Activated naive CD8-positive, alpha-beta T cell treated with anti-CD3 and anti-CD28 coated beads, Interleukin-2, amount 50 U/mL, for 24 hours (primary cell): ENCODE results near the gene TAF11L13.
"Not testable (repeated sequence)": the region's sequence is repeated elsewhere in the genome, so short reads cannot be mapped to it uniquely, and the experiment has no call there.

ENCODE experiments used
- ATAC-seq: fragments of 150-1000 bp; cut with Tn5 transposase; one replicate; pipeline ENCODE4 v1.10.0; 2021
- DNase-seq: peaks from one replicate; pipeline ENCODE4 v3.0.0; 2021
- H3K27ac Mint-ChIP-seq: one replicate; pipeline ENCODE4 v1.8.0; 2021; ENCODE audit warnings: mild to moderate bottlenecking, mixed read lengths
- H3K27me3 Mint-ChIP-seq: one replicate; pipeline ENCODE4 v1.8.0; 2021; ENCODE audit warnings: mixed read lengths
- H3K36me3 Mint-ChIP-seq: one replicate; pipeline ENCODE4 v1.8.0; 2021; ENCODE audit warnings: low read depth, mixed read lengths
- H3K4me1 Mint-ChIP-seq: one replicate; pipeline ENCODE4 v1.8.0; 2021; ENCODE audit warnings: mixed read lengths
- H3K4me3 Mint-ChIP-seq: one replicate; pipeline ENCODE4 v1.8.0; 2021; ENCODE audit warnings: mild to moderate bottlenecking, moderate library complexity, mixed read lengths
- H3K9me3 Mint-ChIP-seq: one replicate; pipeline ENCODE4 v1.8.0; 2021; ENCODE audit warnings: mixed read lengths

Gene TAF11L13

DNA sequence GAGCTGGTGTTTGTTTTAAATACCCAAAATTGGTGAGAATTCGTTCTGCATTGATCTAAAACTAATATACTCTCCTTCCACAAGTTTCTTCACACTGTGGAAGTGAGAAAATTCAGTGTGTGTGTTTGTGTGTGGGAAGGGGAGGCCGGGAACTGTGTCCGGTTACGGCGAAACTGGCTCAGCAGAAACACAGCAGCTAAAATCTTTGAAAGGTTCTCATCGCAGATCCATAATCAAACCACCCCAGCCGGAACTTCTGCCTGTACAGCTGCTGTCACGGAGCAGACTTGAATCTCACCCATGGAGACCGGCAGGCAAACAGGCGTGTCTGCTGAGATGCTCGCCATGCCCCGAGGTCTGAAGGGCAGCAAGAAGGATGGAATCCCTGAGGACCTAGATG lies at the start of gene TAF11L13:
Gene TAF11L13 (plus strand): TSS at position 301 of the 400 bp plus-strand sequence.
- not testable (repeated sequence) for H3K36me3 Mint-ChIP-seq, H3K4me1 Mint-ChIP-seq, ATAC-seq, H3K9me3 Mint-ChIP-seq, H3K4me3 Mint-ChIP-seq, DNase-seq, H3K27ac Mint-ChIP-seq, H3K27me3 Mint-ChIP-seq

DNA sequence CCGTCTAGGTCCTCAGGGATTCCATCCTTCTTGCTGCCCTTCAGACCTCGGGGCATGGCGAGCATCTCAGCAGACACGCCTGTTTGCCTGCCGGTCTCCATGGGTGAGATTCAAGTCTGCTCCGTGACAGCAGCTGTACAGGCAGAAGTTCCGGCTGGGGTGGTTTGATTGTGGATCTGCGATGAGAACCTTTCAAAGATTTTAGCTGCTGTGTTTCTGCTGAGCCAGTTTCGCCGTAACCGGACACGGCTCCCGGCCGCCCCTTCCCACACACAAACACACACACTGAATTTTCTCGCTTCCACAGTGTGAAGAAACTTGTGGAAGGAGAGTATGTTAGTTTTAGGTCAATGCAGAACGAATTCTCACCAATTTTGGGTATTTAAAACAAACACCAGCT lies 46.2 kb upstream of the TAF11L13 start, which contains the start of gene TAF11L7:
Gene TAF11L7 (minus strand): TSS at position 101 of the 400 bp plus-strand sequence.
- H3K4me1 Mint-ChIP-seq, H3K9me3 Mint-ChIP-seq, H3K27ac Mint-ChIP-seq, DNase-seq, H3K36me3 Mint-ChIP-seq, H3K27me3 Mint-ChIP-seq, ATAC-seq, H3K4me3 Mint-ChIP-seq: not testable (repeated sequence)

DNA sequence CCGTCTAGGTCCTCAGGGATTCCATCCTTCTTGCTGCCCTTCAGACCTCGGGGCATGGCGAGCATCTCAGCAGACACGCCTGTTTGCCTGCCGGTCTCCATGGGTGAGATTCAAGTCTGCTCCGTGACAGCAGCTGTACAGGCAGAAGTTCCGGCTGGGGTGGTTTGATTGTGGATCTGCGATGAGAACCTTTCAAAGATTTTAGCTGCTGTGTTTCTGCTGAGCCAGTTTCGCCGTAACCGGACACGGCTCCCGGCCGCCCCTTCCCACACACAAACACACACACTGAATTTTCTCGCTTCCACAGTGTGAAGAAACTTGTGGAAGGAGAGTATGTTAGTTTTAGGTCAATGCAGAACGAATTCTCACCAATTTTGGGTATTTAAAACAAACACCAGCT lies 41.0 kb upstream of the TAF11L13 start, which contains the start of gene TAF11L8:
Gene TAF11L8 (minus strand): TSS at position 101 of the 400 bp plus-strand sequence.
- not testable (repeated sequence) for H3K4me1 Mint-ChIP-seq, H3K4me3 Mint-ChIP-seq, H3K27me3 Mint-ChIP-seq, H3K27ac Mint-ChIP-seq, ATAC-seq, H3K36me3 Mint-ChIP-seq, DNase-seq, H3K9me3 Mint-ChIP-seq

DNA sequence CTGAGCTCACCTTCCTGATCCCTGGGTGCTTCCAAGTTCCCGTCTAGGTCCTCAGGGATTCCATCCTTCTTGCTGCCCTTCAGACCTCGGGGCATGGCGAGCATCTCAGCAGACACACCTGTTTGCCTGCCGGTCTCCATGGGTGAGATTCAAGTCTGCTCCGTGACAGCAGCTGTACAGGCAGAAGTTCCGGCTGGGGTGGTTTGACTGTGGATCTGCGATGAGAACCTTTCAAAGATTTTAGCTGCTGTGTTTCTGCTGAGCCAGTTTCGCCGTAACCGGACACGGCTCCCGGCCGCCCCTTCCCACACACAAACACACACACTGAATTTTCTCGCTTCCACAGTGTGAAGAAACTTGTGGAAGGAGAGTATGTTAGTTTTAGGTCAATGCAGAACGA lies 37.6 kb upstream of the TAF11L13 start, which contains the start of gene TAF11L9:
Gene TAF11L9 (minus strand): TSS at position 140 of the 400 bp plus-strand sequence.
- not testable (repeated sequence) for H3K36me3 Mint-ChIP-seq, H3K4me3 Mint-ChIP-seq, H3K27ac Mint-ChIP-seq, ATAC-seq, DNase-seq, H3K9me3 Mint-ChIP-seq, H3K27me3 Mint-ChIP-seq, H3K4me1 Mint-ChIP-seq

DNA sequence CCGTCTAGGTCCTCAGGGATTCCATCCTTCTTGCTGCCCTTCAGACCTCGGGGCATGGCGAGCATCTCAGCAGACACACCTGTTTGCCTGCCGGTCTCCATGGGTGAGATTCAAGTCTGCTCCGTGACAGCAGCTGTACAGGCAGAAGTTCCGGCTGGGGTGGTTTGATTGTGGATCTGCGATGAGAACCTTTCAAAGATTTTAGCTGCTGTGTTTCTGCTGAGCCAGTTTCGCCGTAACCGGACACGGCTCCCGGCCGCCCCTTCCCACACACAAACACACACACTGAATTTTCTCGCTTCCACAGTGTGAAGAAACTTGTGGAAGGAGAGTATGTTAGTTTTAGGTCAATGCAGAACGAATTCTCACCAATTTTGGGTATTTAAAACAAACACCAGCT lies 34.2 kb upstream of the TAF11L13 start, which contains the start of gene TAF11L10:
Gene TAF11L10 (minus strand): TSS at position 101 of the 400 bp plus-strand sequence.
- not testable (repeated sequence) for H3K4me1 Mint-ChIP-seq, ATAC-seq, DNase-seq, H3K9me3 Mint-ChIP-seq, H3K4me3 Mint-ChIP-seq, H3K27me3 Mint-ChIP-seq, H3K36me3 Mint-ChIP-seq, H3K27ac Mint-ChIP-seq

DNA sequence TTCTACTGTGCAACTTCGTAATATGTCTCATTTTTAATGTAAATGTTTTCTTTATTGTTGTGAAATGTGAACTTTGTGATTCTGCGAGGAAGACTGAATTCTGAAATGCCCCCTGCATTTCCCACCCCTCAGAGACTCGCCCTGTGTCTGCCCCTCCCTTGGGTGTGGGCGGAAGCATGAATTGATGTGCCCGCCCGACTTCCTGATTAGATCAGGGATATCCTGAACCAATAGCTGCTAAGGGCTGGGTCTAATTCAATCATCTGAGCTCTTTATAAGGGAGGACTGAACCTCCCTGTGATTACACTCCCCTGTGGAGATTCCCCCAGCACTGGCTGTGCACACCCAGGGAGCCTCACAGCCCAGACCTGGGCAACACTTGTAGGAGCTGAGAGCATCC lies 28.0 kb upstream of the TAF11L13 start, which contains the start of gene TAF11L11:
Gene TAF11L11 (plus strand): TSS at position 304 of the 400 bp plus-strand sequence.
- not testable (repeated sequence) for ATAC-seq, H3K4me1 Mint-ChIP-seq, H3K4me3 Mint-ChIP-seq, H3K27ac Mint-ChIP-seq, H3K36me3 Mint-ChIP-seq, H3K27me3 Mint-ChIP-seq, DNase-seq, H3K9me3 Mint-ChIP-seq

DNA sequence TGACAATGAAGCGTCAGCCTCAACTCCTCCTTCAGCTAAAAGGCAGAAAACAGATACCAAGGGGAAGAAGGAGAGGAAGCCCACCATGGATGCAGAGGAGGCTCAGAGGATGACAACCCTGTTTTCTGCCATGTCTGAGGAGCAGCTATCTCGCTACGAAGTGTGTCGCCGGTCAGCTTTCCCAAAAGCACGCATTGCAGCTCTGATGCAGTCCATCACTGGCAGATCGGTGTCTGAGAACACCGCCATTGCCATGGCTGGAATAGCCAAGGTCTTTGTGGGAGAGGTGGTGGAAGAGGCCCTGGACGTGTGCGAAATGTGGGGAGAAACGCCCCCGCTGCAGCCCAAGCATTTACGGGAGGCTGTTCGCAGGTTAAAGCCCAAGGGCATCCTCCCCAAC lies 26.9 kb upstream of the TAF11L13 start:
- Mint-ChIP-seq H3K4me3 (no peak overlapping the region), H3K9me3 (no peaks in the 10 kb centered on the region), H3K27me3 (no peaks in the 10 kb centered on the region), H3K4me1 (no peaks in the 10 kb centered on the region), H3K36me3 (no peaks in the 10 kb centered on the region), H3K27ac (no peak overlapping the region)
- no peak for ATAC-seq
- no peak for DNase-seq

DNA sequence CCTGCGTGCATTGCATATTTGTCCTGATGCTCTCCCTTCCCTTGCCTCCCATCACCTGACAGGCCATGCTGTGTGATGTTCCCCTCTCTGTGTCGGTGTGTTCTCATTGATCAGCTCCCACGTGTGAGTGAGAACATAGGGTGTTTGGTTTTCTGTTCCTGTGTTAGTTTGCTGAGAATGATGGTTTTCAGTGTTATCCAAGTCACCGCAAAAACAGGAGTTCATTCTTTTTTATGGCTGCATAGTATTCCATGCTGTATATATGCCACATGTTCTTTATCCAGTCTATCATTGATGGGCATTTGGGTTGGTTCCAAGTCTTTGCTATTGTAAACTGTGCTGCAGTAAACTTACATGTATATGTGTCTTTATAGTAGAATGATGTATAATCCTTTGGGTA lies 24.4 kb upstream of the TAF11L13 start:
- H3K27ac Mint-ChIP-seq, H3K4me3 Mint-ChIP-seq, ATAC-seq, H3K9me3 Mint-ChIP-seq, DNase-seq, H3K36me3 Mint-ChIP-seq, H3K27me3 Mint-ChIP-seq, H3K4me1 Mint-ChIP-seq: not testable (repeated sequence)

DNA sequence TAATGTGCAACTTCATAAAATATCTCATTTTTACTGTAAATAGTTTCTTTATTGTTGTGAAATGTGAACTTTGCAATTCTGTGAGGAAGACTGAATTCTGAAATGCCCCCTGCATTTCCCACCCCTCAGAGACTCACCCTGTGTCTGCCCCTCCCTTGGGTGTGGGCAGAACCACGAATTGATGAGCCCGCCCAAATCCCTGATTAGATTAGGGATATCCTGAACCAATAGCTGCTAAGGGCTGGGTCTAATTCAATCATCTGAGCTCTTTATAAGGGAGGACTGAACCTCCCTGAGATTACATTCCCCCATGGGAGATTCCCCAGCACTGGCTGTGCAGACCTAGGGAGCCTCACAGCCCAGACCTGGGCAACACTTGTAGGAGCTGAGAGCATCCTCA lies 21.8 kb upstream of the TAF11L13 start, which contains the start of gene TAF11L12:
Gene TAF11L12 (plus strand): TSS at position 301 of the 400 bp plus-strand sequence.
- not testable (repeated sequence) for H3K27me3 Mint-ChIP-seq, H3K27ac Mint-ChIP-seq, H3K4me3 Mint-ChIP-seq, H3K4me1 Mint-ChIP-seq, H3K9me3 Mint-ChIP-seq, DNase-seq, ATAC-seq, H3K36me3 Mint-ChIP-seq

DNA sequence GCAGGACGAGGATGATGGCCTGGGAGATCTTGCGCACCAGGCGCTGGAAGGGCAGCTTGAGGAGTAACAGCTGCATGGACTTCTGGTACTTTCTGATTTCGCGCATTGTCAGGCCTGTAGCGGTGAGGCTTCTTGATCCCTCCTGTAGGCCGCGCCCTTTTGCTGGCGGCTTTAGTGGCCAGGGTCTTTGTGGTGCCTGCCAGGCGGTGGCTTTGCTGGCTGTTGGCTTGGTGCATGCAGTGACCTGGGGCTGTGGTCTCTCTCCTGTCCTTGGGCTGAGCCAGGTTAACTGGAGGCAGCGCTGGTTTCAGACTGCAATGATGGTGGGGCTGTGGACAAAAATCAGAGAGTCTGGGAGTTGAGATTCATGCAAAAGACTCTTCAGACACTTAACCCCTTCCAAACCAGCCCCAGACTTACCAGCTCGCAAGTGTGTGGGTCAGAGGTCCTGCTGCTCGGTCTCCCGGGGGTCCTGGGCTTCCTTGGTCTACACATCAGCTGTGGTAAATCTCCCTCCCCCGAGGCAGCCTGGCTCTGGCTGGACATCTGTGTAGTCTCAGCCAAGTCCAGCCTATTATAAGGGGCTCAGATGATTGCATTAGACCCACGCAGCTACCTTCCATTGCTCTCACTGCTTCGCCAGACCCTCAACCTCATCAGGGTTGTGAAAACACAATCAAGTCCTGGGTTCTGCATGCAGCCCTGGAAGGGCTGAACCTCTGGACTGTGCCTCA lies 16.8 kb upstream of the TAF11L13 start:
- Mint-ChIP-seq H3K4me1 (no peaks in the 10 kb centered on the region), H3K4me3 (no peak overlapping the region), H3K27me3 (no peaks in the 10 kb centered on the region), H3K9me3 (no peaks in the 10 kb centered on the region), H3K36me3 (no peaks in the 10 kb centered on the region), H3K27ac (no peak overlapping the region)
- no peak for DNase-seq
- ATAC-seq, result no peak

DNA sequence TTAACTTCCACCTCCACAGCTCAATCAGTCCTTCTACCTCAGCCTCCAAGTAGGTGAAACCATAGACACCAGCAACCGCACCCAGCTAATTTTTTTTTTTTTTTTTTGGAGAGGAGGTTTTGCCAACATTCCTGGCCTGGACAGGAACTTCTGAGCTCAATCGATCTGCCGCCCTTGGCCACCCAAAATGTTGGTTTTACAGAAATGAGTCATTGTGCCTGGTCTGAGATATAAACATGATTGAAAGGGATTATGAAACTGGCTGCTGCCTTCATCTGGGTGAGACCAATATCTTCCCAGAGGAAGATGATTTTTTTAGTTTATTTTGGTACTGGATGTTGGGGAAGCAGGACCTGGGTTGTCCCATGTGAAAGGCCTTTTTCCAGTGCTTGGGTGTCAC lies 12.5 kb upstream of the TAF11L13 start:
- no peak overlapping the region for H3K27ac Mint-ChIP-seq
- H3K9me3 Mint-ChIP-seq, result peaks cover 4% of the 10 kb centered on the region
- DNase-seq (no peak), ATAC-seq (no peak)
- H3K27me3 Mint-ChIP-seq, result no peaks in the 10 kb centered on the region
- H3K4me1 Mint-ChIP-seq, result no peaks in the 10 kb centered on the region
- no peaks in the 10 kb centered on the region for H3K36me3 Mint-ChIP-seq
- no peak overlapping the region for H3K4me3 Mint-ChIP-seq

DNA sequence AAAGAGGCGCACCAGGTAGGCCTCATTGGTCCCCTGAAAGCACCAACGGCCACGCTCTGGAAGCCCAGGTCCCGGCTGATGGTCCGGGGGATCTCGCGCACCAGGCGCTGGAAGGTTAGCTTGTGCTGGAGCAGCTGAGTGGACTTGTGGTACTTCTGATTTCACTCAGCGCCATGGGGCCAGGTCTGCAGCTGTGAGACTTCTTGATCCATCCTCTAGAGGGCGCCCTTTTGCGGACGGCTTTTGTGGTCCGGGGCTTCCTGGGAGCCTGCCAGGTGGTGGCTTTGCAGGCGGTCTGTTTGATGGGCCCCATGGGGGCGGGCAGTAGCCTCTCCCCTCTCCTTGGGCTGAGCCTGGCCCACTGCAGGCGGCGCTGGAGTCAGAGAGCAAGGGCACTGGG lies 11.3 kb upstream of the TAF11L13 start:
- Mint-ChIP-seq H3K4me1 (no peaks in the 10 kb centered on the region), H3K36me3 (no peaks in the 10 kb centered on the region), H3K9me3 (peaks cover 4% of the 10 kb centered on the region), H3K27me3 (no peaks in the 10 kb centered on the region), H3K4me3 (no peak overlapping the region), H3K27ac (no peak overlapping the region)
- DNase-seq (no peak), ATAC-seq (no peak)

DNA sequence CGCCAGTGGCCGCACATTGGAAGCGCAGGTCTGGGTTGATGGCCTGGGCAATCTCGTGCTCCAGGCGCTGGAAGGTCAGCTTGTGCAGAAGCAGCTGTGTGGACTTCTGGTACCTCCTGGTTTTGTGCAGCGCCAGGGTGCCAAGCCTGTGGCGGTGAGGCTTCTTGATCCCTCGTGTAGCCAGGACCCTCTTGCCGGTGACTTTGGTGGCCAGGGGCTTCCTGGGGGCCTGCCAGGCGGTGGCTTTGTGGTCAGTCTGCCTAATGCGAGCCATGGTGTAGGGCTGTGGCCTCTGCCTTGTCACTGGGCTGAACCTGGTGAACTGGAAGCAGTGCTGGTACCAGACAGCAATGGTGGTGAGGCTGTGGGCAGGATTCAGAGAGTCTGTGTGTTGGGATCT lies 6.2 kb upstream of the TAF11L13 start:
- peak; percentile 20 for ATAC-seq
- H3K9me3 Mint-ChIP-seq, result peaks cover 4% of the 10 kb centered on the region
- DNase-seq, result no peak
- no peaks in the 10 kb centered on the region for H3K36me3 Mint-ChIP-seq
- H3K4me1 Mint-ChIP-seq, result no peaks in the 10 kb centered on the region
- H3K4me3 Mint-ChIP-seq, result no peak overlapping the region
- H3K27ac Mint-ChIP-seq, result no peak overlapping the region
- H3K27me3 Mint-ChIP-seq, result no peaks in the 10 kb centered on the region

DNA sequence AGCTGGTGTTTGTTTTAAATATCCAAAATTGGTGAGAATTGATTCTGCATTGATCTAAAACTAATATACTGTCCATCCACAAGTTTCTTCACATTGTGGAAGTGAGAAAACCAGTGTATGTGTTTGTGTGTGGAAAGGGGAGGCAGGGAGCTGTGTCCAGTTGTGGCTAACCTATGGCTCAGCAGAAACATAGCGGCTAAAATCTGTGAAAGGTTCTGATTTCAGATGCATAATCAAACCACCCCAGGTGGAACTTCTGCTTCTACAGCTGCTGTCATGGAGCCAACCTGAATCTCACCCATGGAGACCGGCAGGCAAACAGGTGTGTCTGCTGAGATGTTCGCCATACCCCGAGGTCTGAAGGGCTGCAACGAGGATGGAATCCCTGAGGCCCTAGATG lies 2.3 kb downstream of the TAF11L13 start, which contains the start of gene TAF11L14:
Gene TAF11L14 (plus strand): TSS at position 301 of the 400 bp plus-strand sequence.
- Mint-ChIP-seq H3K27ac (no peak within 1 kb of the TSS), H3K36me3 (no peaks in the 10 kb centered on the region), H3K9me3 (peaks cover 9% of the 10 kb centered on the region), H3K4me3 (no peak within 1 kb of the TSS), H3K27me3 (no peaks in the 10 kb centered on the region), H3K4me1 (no peaks in the 10 kb centered on the region)
- ATAC-seq, result no peak
- no peak for DNase-seq

DNA sequence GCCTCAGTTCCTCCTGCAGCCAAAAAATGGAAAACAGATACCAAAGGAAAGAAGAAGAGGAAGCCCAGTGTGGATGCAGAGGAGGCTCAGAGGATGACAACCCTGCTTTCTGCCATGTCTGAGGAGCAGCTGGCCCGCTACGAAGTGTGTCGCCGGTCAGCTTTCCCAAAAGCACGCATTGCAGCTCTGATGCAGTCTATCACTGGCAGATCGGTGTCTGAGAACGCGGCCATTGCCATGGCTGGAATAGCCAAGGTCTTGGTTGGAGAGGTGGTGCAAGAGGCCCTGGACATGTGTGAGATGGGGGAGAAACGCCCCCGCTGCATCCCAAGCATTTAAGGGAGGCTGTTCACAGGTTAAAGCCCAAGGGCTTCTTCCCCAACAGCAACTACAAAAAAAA lies 17.3 kb downstream of the TAF11L13 start:
- not testable (repeated sequence) for H3K27me3 Mint-ChIP-seq, H3K27ac Mint-ChIP-seq, H3K4me3 Mint-ChIP-seq, H3K4me1 Mint-ChIP-seq, DNase-seq, ATAC-seq, H3K36me3 Mint-ChIP-seq
- peaks cover 10% of the 10 kb centered on the region for H3K9me3 Mint-ChIP-seq
